Neural cell (in vitro differentiated cells): Measurements from ENCODE around the gene MTR. TPM values are rescaled to one million over a fixed set of nuclear protein-coding genes. Genes with fewer than 3 reads are reported as not detected.

ENCODE experiments used
- H2AFZ ChIP-seq: fragments of 200-600, 300-800 bp; sonication (generic), shearing (Covaris generic); 2 replicates; pipeline ENCODE4 v1.6.0; 2014; ENCODE audit warnings: low read depth, mild to moderate bottlenecking, antibody characterized with exemption, low read length, moderate library complexity
- H3F3A ChIP-seq: fragments of 200-600 bp; shearing (Covaris generic); 2 replicates; pipeline ENCODE4 v1.6.1; 2016; ENCODE audit warnings: mild to moderate bottlenecking, moderate library complexity, mixed read lengths, antibody characterized with exemption, low read length; ENCODE audit not compliant: insufficient read depth, poor library complexity, severe bottlenecking
- H3K27ac ChIP-seq: fragments of 200-600, 300-800 bp; sonication (generic), shearing (Covaris generic); 2 replicates; pipeline ENCODE4 v1.5.1; 2014; ENCODE audit warnings: mild to moderate bottlenecking, low read length, moderate library complexity
- H3K27me3 ChIP-seq: fragments of 300-800, 200-600 bp; sonication (generic), shearing (Covaris generic); 2 replicates; pipeline ENCODE4 v1.6.0; 2014; ENCODE audit warnings: mild to moderate bottlenecking, low read depth, low read length, moderate library complexity; ENCODE audit not compliant: insufficient read depth
- H3K36me3 ChIP-seq: fragments of 300-800, 200-600 bp; sonication (generic), shearing (Covaris generic); 2 replicates; pipeline ENCODE4 v1.5.1; 2014; ENCODE audit warnings: mild to moderate bottlenecking, antibody characterized with exemption, low read length, moderate library complexity; ENCODE audit not compliant: insufficient read depth
- H3K4me2 ChIP-seq: fragments of 300-800, 200-600 bp; sonication (generic), shearing (Covaris generic); 2 replicates; pipeline ENCODE4 v1.6.0; 2014; ENCODE audit warnings: mild to moderate bottlenecking, low read length
- H3K4me3 ChIP-seq: fragments of 300-800, 200-600 bp; sonication (generic), shearing (Covaris generic); 2 replicates; pipeline ENCODE4 v1.5.1; 2014; ENCODE audit warnings: mild to moderate bottlenecking, low read length, moderate library complexity
- H3K79me2 ChIP-seq: fragments of 200-600 bp; shearing (Covaris generic); replicated peaks from 2 replicates; pipeline ENCODE4 v1.6.0; 2014; ENCODE audit warnings: mild to moderate bottlenecking, low read length, moderate library complexity; ENCODE audit not compliant: insufficient read depth
- H3K9ac ChIP-seq: fragments of 300-800, 200-600 bp; sonication (generic), shearing (Covaris generic); 2 replicates; pipeline ENCODE4 v1.6.1; 2016; ENCODE audit warnings: mild to moderate bottlenecking, low read length, mixed read lengths
- H3K9me2 ChIP-seq: fragments of 200-600 bp; shearing (Covaris generic); 2 replicates; pipeline ENCODE4 v1.6.1; 2016; ENCODE audit warnings: mild to moderate bottlenecking, low read length, mixed read lengths; ENCODE audit not compliant: insufficient read depth
- H3K9me3 ChIP-seq: fragments of 200-600, 300-800 bp; sonication (generic), shearing (Covaris generic); 2 replicates; pipeline ENCODE4 v1.6.1; 2016; ENCODE audit warnings: mild to moderate bottlenecking, mixed run types, low read length, moderate library complexity, mixed read lengths
- H4K20me1 ChIP-seq: fragments of 200-600 bp; shearing (Covaris generic); 2 replicates; pipeline ENCODE4 v1.6.1; 2016; ENCODE audit warnings: mild to moderate bottlenecking, mixed run types; ENCODE audit not compliant: insufficient read depth
- CTCF ChIP-seq: fragments of 450-650 bp; IDR thresholded peaks from 2 replicates; pipeline ENCODE4 v1.5.1; 2014; ENCODE audit warnings: antibody characterized with exemption, mild to moderate bottlenecking, moderate library complexity; ENCODE audit not compliant: poor library complexity, severe bottlenecking
- EP300 ChIP-seq: fragments of 450-650 bp; conservative IDR thresholded peaks from 2 replicates; pipeline ENCODE4 v1.6.1; 2014; ENCODE audit warnings: antibody characterized with exemption, mild to moderate bottlenecking, moderate library complexity; ENCODE audit not compliant: poor library complexity, severe bottlenecking
- EZH2 ChIP-seq: fragments of 200-600, 300-800 bp; shearing (Covaris generic), sonication (generic); IDR thresholded peaks from 2 replicates; pipeline ENCODE4 v1.6.1; 2014; ENCODE audit warnings: antibody characterized with exemption, low read length, borderline replicate concordance, mild to moderate bottlenecking; ENCODE audit not compliant: insufficient read depth, poor library complexity, severe bottlenecking
- MXI1 ChIP-seq: fragments of 450-650 bp; conservative IDR thresholded peaks from 2 replicates; pipeline ENCODE4 v1.6.1; 2014; ENCODE audit warnings: antibody characterized with exemption, mild to moderate bottlenecking; ENCODE audit not compliant: poor library complexity, severe bottlenecking
- POLR2AphosphoS5 ChIP-seq: IDR thresholded peaks from 2 replicates; pipeline ENCODE4 v1.6.1; 2012
- RAD21 ChIP-seq: fragments of 450-650 bp; conservative IDR thresholded peaks from 2 replicates; pipeline ENCODE4 v1.6.1; 2014; ENCODE audit warnings: antibody characterized with exemption, mild to moderate bottlenecking, moderate library complexity
- SMC3 ChIP-seq: fragments of 450-650 bp; conservative IDR thresholded peaks from 2 replicates; pipeline ENCODE4 v1.6.1; 2014; ENCODE audit warnings: antibody characterized with exemption, mild to moderate bottlenecking, moderate library complexity; ENCODE audit not compliant: poor library complexity
- TAF1 ChIP-seq: IDR thresholded peaks from 2 replicates; pipeline ENCODE4 v1.6.1; 2012; ENCODE audit warnings: low read depth
- polyA plus RNA-seq: library from polyadenylated mRNA; depleted of rRNA; stranded (reverse); fragments of >200 nt; gene quantifications from 2 replicates; pipeline ENCODE4 v1.2.3, GENCODE V29; 2014
- TF ChIP-seq, protein P1 (sequence below): IDR thresholded peaks from 2 replicates; pipeline ENCODE4 v1.6.1; 2012; ENCODE audit warnings: borderline replicate concordance

Gene MTR
- polyA plus RNA-seq, 1 donor from 2014 or later: 14.1 TPM

GRCh38 chr1:236869911-236870310 lies 74.8 kb downstream of the MTR start:
- no peak overlapping the region for H3K27ac ChIP-seq
- no peaks in the 10 kb centered on the region for H3K9me2 ChIP-seq
- no peak overlapping the region for H3K4me2 ChIP-seq
- H2AFZ ChIP-seq: no peak overlapping the region
- no peaks in the 10 kb centered on the region for H4K20me1 ChIP-seq
- H3K9ac ChIP-seq: no peak overlapping the region
- H3K9me3 ChIP-seq: no peaks in the 10 kb centered on the region
- H3K79me2 ChIP-seq: no peaks in the 10 kb centered on the region
- no peaks in the 10 kb centered on the region for H3K27me3 ChIP-seq
- TF ChIP-seq POLR2AphosphoS5 (no peak), EP300 (no peak), RAD21 (no peak)
- H3F3A ChIP-seq: no peaks in the 10 kb centered on the region
- H3K4me3 ChIP-seq: no peak overlapping the region
- no peaks in the 10 kb centered on the region for H3K36me3 ChIP-seq

DNA sequence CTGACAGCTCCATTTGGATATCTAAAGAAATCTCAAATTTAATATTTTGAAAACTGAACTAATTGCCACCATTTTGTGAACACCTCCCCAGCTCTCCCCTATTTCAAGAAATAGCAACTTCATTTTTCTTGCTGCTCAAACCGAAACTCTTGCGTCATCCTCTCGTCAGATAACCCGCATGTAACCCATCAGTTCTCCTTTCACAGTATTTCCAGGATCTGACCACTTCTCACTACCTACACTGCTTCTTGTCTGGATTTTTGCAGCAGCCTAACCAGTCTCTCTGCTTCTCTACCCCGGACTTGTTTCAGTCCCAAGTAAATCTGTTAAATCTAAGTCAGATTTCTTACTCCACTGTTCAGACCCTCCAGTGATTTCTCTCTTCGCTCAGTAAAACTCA lies 75.6 kb downstream of the MTR start:
- no peak overlapping the region for H3K27ac ChIP-seq
- TF ChIP-seq EP300 (no peak), MXI1 (no peak), SMC3 (no peak), CTCF (no peak), POLR2AphosphoS5 (no peak), EZH2 (no peak), TAF1 (no peak), RAD21 (no peak)
- TF ChIP-seq, protein P1, sequence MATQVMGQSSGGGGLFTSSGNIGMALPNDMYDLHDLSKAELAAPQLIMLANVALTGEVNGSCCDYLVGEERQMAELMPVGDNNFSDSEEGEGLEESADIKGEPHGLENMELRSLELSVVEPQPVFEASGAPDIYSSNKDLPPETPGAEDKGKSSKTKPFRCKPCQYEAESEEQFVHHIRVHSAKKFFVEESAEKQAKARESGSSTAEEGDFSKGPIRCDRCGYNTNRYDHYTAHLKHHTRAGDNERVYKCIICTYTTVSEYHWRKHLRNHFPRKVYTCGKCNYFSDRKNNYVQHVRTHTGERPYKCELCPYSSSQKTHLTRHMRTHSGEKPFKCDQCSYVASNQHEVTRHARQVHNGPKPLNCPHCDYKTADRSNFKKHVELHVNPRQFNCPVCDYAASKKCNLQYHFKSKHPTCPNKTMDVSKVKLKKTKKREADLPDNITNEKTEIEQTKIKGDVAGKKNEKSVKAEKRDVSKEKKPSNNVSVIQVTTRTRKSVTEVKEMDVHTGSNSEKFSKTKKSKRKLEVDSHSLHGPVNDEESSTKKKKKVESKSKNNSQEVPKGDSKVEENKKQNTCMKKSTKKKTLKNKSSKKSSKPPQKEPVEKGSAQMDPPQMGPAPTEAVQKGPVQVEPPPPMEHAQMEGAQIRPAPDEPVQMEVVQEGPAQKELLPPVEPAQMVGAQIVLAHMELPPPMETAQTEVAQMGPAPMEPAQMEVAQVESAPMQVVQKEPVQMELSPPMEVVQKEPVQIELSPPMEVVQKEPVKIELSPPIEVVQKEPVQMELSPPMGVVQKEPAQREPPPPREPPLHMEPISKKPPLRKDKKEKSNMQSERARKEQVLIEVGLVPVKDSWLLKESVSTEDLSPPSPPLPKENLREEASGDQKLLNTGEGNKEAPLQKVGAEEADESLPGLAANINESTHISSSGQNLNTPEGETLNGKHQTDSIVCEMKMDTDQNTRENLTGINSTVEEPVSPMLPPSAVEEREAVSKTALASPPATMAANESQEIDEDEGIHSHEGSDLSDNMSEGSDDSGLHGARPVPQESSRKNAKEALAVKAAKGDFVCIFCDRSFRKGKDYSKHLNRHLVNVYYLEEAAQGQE: no peak
- H3K4me2 ChIP-seq: no peak overlapping the region
- no peaks in the 10 kb centered on the region for H3K79me2 ChIP-seq
- no peak overlapping the region for H3K9ac ChIP-seq
- H3F3A ChIP-seq: no peaks in the 10 kb centered on the region
- no peaks in the 10 kb centered on the region for H3K9me3 ChIP-seq
- H3K27me3 ChIP-seq: no peaks in the 10 kb centered on the region
- no peaks in the 10 kb centered on the region for H3K36me3 ChIP-seq
- no peak overlapping the region for H3K4me3 ChIP-seq
- H4K20me1 ChIP-seq: no peaks in the 10 kb centered on the region
- no peak overlapping the region for H2AFZ ChIP-seq
- H3K9me2 ChIP-seq: no peaks in the 10 kb centered on the region
